Measurements from ENCODE around the gene FATE1.

DNA sequence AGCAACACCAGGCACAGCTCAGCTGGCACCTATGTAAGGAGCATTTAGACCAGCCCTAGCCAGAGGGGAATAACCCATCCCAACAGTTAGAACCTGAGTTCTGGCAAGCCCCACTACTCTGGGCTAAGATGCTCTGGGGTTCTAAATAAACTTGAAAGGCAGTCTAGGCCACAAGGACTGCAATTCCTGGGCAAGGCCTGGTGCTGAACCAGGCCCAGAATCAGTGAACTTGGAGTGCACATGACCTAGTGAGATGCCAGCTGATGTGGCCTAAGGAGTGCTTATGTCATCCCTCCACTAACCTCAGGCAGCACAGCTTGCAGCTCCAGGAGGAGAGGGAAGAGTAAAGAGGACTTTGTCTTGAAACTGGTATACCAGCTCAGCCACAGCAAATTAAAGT lies 28.2 kb upstream of the FATE1 start:
- TF ChIP-seq FOXM1 (IDR thresholded peaks at IDR 0.05; ENCODE audit: borderline replicate concordance), result no peak
- TF ChIP-seq L3MBTL2 (conservative IDR thresholded peaks at IDR 0.05), result no peak
- no peak for TF ChIP-seq ARNT (IDR thresholded peaks at IDR 0.05)
